Globus pallidus (tissue), 1 donor: ENCODE measurements around the gene NPB.

Experiments used
- DNase-seq: peaks from one replicate; pipeline ENCODE4 v3.0.0-alpha.2; 2015; ENCODE audit warnings: low spot score

NPB gene

DNA sequence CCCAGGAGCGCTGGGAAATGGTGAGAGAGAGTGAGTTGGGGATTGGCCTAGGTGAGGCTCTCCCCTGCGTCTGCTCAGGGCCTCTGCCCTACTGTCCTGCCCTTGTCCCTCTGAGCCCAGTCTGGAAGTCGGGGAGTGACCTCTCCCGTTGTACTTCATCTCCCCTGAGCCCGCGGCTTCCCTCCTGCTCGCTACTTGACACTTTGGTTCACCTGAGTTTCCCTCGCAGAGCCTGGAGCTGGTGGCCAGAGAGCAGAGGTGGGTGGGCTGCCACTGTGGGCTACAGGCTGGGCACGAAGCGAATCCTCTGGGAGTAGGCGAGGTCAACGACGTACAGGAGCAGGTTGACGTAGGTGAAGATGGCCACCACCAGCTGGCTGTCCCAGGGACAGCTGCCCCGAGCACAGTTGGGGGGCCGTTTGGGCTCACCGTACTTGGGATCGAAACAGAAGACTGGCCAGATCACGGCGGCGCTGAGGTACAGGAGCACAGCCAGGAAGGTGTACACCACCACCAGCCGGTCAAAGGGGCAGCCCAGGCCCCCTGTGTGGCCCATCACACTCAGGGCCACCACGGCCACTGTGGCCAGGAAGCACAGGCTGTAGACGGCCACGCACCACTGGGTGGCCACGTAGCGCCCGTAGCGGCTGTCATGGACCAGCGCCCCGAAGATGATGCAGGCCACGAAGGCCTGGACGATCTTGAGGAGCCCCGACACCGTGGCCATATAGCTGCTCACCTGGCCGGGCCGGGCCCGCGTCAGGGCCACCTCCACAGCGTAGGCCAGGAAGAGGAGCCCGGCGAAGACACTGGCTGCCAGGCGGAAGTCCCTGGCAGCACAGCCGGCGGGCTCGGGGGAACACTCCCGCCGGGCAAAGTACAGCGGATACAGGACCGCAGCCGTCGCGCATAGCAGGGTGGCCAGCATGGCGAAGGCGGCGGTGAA lies 38.8 kb downstream of the NPB start:
- DNase-seq: no peak

DNA sequence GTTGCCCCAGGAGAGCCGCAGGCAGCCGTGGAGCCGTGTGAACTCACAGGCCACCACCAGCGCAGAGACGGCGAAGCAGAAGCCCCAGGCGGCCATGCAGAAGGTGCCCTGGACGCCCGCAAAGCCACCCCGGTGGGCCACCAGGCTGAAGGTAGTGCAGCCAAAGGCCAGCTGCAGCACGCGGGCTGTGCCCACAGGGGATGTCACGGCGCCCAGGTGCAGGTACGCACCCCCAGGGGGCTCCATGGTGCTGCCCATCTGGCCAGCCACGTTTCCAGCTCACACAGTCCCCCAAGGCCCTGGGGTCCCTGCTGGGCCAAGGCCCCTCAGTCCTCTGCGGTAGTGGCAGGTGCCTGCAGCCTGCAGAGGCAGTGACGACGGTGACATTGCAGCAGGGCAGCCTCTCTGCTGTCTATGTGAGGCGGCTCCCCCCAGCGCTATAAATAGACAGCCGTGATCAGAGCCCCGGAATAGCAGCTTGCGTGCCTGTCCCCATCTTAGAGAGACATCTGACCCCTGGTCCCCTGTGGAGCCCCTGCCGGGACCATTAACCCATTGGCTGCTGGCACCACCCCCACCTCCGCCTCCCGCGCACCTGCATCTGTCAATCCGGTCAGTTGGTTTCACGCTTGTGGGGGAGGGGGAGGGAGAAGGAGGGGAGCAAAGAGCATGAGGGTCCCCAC lies 39.6 kb downstream of the NPB start:
- no peak for DNase-seq

DNA sequence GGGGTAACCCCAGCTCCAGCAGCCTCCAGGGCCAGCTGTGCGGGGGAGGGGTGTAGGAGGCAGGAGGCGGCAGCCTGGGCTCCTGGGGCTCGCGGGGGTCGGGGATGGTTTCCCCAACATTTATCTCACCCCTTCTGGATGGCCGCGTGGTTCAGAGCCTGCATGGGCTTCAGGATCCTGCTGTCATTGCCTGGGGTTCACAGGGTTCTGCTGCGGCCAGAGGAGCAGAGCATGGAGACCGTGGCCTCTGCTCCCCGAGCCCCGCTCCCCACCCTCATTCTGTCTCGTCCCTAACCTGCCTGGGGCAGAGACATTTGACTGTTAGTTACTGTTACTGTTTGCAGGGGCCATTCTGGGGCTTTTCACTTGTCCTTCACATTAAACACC lies 40.1 kb downstream of the NPB start:
- DNase-seq: no peak

DNA sequence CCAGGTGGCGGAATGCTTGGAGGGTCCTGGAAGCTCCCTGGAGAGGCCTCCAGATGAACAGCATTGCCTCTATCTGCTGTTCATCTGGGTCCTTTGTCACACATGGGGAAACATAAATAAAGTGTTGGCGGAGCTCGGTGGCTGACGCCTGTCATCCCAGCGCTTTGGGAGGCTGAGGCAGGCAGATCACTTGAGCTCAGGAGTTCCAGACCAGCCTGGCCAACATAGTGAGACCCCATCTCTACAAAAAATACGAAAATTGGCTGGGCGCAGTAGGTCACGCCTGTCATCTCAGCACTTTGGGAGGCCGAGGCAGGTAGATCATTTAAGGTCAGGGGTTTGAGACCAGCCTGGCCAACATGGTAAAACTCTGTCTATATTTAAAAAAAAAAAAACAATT lies 42.8 kb downstream of the NPB start:
- DNase-seq: no peak

DNA sequence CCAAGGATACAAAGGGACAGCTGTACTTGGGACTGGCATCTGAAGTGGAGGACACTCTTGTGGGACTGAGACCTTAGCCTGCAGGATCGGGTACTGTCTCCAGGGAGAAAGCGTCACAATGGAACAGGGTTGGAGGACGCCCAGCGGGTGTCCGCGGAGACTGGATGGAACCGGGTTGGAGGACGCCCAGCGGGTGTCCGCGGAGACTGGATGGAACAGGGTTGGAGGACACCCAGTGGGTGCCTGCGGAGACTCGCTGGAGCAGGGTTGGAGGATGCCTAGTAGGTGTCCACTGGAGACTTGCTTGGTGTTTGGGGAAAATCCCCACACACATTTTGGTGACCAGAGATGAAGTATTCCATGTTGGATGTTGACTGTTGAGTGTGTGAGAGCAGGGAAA lies 45.2 kb downstream of the NPB start, which contains the start of gene MYADML2:
Gene MYADML2 (minus strand): TSS at position 45 of the 400 bp plus-strand sequence. CDS start 5,492 bp downstream, outside the sequence.
- DNase-seq: no peak

DNA sequence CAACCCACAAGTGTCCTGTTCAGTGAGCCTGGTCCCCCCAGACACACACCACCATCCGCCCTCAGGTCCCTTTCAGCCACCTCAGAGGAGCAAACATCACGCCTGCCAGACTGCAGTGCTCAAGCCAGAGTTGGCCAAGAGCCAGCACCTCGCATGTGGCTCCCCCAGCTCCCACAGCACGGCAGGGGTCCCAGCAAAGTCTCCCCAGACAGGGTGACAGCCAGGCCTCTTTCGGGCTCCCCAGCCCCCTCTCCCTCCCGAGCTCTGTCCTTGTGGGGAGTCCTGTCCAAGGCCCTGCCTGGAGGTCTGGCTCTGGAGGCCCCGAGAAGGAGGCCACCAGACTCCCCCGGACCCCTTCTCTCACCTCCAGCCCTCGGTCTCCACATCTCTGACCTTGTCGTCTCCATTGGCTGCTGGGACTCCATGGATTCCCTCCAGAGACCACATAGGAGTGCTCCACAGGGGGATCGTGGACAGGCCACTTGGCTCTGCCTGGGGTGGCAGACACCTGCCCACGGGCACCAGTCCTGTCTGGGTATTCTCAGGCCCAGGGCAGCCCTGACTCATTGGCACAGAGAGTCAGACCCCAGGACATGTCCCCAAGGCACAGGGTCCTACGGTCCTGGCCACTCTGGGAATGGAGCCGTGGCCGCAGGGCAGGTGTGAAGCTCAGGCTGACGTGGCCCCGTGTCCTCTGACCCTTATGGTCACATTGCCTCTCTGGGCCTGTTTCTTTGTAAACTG lies 46.8 kb downstream of the NPB start:
- DNase-seq: no peak

DNA sequence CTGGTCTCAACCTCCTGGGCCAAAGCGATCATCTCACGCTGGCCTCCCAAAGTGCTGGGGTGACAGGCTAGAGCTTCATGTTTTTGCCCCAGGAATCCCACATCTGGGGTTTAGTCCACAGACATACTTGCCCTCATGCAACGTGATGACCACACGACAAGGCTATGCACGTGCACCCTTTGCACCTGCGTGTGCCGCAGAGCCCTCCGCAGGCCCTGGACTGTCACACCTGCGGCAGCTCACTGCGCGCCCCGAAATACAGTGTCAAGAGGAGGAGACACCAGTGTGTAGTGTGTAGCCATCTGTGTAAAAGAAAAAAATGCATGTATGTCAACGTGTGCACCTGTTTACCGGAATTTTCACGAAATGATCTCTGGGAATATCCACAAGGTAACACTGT lies 48.5 kb downstream of the NPB start:
- no peak for DNase-seq

DNA sequence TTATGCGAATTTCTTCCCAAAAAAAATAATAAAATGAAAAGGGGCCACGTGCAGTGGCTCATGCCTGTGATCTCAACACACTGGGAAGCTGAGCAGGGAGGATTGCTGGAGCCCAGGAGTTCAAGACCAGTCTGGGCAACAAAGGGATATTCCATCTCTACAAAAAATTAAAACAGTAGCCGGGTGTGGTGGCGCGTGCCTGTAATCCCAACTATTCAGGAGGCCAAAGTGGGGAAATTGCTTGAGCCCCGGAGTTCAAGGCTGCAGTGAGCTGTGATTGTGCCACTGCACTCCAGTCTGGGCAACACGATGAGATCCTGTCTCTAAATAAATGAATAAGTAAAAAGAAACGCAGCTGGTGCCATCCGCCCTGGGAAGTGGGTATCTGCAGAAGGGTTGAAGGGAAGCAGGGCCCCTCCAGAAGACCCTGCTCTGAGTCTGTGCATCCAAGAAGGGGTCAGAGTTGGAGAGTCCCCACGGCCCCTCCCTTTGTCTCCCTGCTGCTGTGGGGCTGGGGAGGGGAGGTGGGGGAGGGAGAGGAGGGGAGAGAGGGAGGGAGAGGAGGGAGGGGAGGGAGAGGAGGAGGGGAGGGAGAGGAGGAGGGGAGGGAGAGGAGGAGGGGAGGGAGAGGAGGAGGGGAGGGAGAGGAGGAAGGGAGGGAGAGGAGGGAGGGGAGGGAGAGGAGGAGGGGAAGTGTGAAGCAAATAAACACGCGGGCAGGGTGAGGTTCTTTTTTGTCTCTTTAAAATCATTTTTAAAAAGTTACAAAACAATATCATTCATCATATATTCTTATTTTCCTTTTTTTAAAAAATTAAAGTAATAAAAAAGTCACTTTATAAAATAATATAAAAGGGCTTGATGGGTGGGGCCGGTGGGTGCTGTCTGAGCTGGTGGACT lies 50.0 kb downstream of the NPB start:
- no peak for DNase-seq
